NCI-H446 (cell line): ENCODE measurements around the gene PSMF1.

Source experiments
- DNase-seq, 2 experiments: peaks; one replicate each; lab custom pipeline; 2025; lab: John Stamatoyannopoulos, UW

Gene PSMF1, protein sequence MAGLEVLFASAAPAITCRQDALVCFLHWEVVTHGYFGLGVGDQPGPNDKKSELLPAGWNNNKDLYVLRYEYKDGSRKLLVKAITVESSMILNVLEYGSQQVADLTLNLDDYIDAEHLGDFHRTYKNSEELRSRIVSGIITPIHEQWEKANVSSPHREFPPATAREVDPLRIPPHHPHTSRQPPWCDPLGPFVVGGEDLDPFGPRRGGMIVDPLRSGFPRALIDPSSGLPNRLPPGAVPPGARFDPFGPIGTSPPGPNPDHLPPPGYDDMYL

DNA sequence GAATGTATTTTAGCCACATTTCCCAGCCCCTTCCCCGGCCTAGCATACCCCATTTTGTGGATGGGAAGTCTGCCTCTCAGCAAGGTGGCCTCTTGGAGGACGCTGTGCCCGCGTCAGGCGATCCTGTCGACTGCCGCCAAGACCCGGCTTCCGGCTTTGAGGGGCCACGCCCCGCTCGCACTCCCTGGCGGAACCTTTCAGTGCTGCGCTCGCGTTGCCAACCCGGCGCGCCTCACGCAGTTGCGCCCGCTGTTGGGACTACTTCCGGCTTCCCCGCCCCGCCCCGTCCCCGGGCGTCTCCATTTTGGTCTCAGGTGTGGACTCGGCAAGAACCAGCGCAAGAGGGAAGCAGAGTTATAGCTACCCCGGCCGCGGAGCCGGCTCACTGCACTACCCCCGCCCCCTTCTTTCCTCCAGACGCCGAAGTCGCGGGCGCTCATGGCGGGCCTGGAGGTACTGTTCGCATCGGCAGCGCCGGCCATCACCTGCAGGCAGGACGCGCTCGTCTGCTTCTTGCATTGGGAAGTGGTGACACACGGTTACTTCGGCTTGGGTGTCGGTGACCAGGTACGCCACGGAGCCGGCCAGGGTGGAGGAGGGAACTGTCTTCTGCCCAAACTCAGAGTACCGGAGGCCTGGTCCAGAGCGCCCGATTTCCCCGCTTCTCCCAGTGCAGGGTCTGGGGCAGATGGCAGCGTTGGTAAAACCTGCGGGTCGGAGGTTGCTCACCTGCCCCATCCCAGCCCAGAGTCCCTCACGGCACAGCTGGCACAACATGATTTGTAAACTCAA, at the start of gene PSMF1:
Gene PSMF1, plus strand, starts transcription at position 267 of the 792 bp plus-strand sequence. Its CDS starts 172 bp downstream, at position 439.
- peak; percentile 91 to 97 for DNase-seq

DNA sequence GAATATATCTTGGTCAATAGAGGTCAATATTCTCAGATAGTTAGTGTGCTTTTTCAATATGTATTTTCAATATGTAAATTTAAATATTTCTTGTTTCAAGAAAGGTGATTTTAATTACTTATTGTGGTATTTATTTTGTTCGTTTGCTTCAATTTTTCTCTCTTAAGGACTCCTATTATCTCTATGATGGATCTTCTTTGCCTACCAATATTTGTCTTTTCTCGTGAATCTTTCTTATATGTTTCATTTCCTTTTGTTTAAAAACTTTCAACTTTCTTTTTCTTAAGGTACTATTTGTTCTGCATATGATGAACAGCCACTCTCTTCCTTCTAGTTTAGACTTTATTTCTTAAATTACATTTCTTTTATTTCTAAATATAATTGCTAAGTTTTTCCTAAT, 46.1 kb upstream of the PSMF1 start:
- no peak for DNase-seq

DNA sequence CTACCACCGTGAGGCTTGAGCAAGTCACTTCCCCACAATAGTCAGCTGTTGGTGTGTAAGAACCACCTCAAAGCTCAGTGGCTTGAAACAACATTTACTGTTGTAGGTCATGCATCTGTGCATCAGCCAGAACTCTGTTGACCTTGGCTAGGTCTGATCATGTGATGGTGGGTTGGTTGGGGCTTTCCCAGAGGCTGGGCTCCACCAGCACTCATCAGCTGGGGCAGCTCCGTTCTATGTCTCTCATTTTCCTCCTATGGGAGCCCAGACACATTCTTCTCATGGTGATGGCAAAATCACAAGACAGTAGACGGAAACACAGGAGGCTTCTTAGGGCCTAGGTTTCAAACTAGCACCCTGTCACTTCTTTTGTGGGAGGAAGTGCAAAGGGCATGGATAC, 42.8 kb upstream of the PSMF1 start:
- DNase-seq = no peak

DNA sequence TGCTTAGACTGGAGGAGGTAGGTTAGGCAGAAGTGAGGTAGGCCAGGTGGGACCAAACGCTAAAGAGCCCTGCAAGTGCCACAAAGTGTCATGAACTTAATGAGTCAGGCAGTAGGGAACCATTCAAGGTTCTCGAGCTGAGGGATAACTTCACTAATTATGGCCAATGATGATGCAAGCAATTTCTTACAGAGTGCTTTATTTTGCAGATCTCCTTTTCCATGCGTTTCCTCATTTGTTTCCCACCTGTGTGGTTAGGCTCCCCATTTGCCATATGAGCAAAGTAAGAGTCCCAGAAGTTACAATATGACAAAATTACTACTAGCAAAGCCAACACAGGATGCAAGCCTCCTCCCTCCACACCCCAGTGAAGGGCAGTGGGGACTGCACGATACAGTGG, 36.5 kb upstream of the PSMF1 start:
- no peak for DNase-seq

DNA sequence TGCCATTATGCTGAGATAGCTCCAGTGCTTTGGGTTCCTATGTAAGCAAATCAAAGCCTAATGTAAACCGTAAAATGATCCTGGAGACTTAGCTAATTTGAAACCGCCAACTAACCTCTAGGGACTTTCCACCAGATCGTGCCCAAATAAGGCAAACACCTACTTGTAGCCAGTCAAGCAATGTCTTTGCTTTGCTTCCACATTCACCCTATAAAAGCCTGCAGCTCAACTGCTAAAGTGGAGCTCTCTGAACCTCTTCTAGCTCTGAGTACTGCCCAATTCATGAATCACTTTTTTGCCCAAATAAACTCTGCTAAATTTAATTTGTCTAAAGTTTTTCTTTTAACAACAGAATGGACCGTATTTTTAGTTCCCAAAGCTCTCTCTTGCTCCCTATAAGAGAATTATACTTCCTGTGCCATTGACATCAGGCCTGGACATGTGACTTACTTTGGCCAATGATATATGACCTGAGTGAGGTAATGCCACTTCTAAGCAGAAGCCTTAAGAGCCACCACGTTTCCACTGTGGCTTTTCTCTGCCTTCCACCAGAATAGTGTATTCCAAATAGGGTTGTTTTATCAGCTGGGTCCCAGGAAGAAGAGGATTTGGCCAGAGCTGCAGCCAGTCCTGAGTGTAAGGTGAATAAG, 34.8 kb upstream of the PSMF1 start:
- no peak for DNase-seq

DNA sequence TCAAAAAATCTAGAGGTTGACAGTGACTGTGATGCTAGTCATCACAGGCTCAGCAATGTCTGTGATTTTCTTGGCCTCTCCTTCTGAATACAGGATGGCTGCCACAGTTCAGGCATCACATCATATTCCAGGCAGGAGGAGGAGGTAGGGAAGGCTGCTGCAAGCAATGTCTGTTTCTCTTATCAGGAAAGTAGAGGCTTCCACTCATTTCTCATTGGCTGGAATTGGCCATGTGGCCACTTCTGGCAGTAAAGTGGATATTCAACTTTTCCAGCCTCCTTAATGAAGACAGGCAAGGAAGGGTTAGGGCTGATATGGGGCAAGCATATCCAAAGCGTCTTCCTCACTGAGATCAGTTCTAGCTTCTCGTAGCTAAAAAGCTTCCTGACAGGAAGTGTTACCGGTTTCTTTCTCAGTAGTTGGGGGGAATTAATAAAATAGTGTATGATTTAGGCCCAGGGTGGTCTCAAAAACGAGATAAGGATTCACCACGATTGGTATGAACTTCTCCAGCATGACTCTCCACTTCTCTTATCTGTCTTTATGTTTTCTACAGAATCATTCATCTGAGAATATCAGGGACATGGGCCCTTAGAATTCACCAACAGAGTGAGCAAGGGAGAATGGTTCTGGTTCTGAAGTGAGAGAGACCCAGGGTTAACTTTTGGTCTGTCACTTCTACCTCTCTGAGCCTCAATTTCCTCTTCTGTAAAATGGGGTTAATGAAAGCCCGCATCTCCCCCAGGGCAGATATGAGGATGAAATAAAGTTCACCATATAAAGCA, 32.7 kb upstream of the PSMF1 start:
- DNase-seq = no peak

DNA sequence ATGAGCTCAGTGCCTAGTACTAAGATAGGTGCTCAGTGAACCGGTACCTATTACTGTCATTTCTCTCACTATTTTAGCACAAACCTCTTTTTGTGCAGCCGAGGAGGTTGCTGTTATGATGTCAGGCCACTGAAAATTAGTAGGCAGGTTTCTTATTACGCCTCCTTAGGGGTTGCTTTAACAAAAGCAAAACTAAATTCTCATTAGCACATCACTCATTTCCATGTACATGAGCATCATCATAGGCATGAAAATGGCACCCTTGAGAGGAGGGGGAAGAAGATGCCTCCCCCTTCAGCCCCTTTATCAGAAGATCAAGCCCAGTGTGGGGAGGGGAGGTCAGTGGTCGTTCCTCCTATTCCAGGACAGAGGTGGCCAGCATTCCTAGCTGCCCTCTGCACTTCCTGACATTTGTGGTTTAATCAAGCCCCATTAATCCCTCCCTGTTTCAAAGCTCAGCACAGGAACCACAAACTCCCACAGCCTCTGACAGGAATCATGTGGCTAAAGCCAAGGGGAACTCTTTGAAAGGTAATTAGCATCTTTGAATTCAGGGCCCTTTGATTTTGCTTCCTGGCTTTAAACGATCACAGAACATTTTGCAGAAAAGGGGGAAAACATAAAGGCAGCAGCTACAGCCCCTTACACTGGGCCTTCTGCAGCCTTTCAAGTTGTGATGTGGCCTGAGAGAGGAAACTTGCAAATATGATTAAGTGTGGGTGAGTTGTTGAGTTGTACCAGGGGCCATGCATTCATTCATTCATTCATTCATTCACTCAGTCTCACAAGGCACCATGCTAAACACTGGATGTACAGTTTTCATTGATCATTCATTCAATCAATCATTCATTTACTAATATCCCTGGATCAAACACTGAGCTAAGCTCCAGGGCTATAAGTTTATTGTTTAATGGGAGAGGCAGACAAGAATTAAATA, 31.9 kb upstream of the PSMF1 start:
- DNase-seq = no peak

DNA sequence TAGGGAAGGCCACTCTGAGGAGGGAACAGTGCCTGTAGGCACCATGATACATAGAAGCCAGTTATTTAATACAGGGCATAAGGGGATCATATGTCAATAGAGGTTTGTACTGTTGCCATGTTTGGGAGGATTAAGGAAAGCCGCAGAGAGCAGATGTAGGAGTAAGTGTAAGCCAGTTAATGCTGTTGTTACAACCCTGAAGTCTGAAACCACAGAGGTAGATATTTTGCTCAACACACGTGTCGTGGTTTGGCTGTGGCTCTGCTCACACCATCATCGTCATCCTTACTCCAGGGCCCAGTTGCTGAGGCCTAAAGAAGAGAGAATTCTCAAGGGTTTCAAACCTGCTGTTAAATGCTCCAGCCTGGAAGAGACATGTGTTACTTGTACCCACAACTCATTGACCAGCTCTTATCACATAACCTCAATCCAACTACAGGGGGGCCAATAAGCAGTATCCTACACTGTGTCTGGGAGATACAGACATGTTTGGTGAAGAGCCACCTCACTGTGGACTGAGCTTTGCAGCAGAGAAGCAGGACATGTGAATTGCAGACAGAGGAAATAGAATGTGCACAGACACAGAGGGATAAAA, 31.0 kb upstream of the PSMF1 start:
- no peak for DNase-seq

DNA sequence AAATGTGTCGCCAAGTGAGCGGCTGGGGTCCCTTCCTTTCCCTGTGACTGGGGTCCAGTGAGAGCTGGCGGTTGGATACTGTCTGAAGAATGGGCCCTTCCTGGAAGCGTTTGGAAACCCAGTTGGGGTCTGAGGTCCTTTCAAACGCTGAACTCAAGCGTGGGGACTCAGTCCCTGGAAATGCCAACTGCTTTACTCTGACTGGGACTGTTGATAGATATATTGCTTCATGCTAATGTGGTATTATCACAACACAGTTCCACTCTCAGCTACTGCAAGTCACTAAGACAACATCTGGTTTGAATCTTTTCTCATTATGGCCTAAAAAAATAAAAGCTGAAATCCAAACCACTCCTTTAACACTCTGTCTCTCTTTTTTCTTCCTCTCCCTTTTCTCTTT, 23.7 kb upstream of the PSMF1 start:
- no peak for DNase-seq

DNA sequence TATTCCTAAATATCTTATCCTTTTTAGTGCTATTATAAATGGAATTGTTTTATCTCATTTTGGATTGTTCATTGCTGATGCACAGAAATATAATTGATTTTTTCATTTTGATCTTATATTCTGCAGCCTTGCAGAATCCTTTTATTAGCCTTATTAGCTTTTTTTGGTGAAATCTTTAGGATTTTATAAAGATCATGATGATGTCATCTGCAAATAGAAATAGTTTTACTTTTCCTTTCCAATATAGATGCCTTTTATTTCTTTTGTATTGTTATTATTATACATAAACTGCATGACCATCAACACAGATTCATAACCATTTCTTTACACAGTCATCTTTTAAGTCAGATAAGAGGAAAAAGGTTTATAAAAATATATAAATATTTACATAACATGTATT, 16.9 kb upstream of the PSMF1 start:
- no peak for DNase-seq

DNA sequence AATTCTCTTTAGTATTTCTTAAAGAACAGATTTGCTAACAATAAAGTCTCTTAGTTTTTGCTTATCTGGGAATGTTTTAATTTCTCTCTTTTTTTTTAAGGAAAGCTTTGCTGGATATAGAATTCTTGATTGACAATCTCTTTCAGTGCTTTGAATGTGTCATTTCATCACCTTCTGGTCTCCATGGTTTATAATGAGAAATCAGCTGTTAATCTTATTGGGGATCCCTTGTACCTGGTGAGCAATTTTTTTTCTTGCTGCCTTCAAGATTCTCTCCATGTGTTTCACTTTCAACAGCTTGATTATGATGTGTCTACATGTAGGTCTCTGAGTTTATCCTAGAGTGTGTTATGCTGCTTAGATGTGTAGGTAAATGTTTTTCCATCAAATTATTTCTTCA, 16.4 kb upstream of the PSMF1 start:
- DNase-seq = no peak

DNA sequence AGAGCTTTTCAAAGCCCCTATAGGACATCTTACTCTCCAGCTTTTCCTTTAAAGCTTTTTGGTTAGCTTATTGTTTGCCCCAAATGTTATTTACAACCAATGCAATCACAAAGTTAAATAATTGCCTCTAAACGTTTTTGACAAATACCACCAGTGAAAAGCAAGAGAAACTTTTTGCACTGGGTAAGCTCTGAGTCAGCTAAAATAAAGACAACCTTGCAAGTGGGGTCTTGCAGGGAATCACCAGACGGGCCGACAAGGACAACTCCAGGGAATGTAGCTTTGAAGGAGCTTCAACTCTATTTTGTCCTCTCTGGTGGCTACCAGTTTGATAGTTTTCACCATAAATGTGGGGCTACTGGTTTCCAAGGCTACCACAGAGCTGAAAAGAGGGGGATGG, 14.7 kb upstream of the PSMF1 start:
- DNase-seq = no peak

DNA sequence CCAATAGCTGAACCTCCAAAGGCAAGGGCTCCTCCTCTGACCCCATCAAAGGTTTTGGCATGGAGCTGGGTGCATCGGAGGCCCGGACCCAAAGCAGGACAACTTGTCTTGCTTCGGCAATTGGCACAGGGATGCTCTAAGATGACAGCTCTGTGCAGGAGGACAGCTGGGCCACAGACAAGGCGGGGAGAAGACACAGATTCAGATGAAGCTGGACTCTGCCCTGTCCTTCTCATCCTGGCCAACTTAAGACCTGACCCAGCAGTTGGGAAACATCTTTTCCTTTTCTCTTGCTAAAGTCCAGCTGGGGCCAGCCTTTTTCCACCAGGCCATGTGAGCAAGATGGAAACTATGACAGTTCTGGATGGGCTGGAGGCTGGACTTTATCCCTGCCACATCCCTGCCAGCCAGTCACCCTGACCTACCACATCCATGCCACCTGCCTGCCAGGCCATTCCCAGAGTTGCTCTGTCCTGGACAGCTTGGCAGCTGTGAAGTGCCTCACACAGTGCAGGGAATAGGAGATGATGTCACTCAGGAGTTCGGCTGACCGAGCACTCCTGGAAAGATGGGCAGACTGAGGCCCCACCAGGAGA, 12.7 kb upstream of the PSMF1 start:
- no peak for DNase-seq

DNA sequence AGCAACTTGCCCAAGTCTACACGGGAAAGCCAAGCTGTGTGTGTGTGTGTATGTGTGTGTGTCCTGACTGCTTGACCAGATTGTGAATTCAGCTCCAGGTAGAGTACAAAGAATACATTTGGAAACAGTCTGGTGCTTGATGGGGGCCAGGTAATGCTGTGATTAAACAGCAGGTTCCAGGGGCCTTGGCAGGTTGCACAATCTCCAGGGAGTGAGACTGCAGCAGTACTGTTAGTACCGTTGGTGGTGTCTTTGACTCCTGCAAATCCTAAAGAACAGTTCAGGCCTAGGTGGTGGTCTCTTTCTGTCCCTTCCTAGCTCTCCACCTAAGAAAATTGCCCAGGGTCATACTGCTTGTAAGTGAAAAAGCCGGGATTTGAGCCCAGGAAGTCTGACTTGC, 11.2 kb upstream of the PSMF1 start:
- DNase-seq = no peak

DNA sequence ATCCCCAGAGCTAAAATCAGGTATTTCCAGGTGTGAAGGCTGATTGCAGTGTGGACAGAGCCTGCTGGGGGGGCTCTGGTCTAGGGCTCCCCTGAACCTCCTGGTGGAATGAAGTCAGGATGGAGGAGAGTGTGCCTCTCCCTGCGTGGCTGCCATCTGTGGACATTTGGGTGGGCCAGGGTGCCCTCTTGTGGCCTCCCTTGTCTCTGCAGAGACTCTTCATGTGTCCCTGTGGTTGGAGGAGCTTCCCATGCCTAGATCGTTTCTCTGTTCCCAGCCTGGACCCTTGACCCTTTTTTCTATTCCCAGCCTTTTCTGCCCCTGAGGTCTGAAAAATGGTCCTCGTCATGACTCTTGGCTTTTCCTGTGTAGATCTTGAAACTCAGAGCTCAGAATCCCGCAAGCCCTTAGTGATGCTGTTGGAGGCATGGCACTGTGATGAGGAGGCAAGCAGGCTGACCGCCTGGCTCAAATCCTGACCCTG, 9.9 kb upstream of the PSMF1 start:
- DNase-seq = peak in 1 of 2 experiments; percentile 55

DNA sequence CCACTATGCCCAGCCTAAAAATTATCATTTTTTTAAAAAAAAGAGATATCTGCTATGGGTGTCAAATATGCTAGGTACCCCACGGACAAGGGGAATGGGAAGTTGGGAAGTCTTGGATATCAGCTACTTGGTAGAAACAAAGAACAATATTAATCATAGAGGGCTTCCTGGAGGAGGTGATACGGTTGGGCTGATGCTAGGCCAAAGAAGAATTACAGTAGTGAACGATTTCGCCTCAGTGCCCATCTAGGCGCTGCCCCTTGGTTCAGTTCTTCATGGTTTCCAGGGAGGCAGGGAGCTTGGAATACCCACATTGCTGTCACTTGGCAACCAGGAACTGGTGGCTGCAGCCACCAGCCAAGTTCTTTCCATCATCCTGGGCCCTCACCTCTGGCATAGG, 5.5 kb upstream of the PSMF1 start:
- no peak for DNase-seq

DNA sequence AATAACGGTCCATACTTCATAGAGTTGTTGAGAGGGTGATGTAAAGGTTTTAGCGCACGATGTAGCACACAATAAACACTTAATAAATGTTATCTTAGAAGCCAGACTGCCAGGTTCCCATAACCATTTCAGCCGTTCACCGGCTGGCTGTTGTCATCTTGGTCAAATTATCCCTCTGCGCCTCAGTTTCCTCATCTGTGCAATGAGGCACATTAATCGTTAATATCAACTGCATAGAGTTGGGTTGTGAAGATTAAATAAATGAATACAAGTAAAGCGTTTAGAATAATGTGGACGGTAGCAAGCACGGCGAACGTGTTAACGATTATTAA, 432 bp upstream of the PSMF1 start:
- no peak for DNase-seq

DNA sequence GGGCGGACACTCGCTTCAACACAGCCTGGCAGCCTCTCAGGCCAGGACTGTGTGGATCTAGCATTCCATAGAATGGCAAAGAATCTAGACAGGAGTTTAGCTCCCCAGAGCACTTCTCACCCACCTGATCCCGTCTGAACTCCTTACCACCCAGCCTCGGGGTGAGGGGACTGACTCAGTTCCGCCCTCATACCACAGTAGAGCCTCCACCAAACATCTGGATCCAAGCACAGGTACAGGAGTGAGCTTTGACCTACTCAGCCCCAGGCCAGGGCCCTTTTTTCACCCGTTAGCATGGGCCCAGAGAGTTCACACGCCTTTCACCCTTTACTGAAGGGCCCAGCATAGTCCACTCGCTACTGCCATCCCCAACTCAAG, 715 bp downstream of the PSMF1 start:
- DNase-seq = no peak

DNA sequence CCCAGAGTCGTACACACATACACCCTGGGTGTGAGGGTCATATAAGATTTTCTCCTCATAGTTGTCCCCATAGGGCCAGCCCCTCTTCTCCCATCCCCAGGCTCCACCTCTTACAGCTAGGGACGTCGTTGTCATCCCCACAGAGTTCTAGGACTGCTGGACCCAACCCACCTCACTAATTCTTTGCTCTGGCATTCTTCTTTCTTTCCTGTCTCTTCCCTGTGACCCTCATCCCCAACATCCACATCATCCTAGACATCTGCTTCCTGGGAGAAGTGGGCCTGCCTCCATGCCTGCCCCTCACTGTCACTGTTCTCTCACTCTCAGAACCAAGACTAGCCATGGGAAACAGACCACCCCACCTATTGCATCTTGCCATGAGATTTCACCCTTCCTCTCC, 1.1 kb downstream of the PSMF1 start:
- no peak for DNase-seq

DNA sequence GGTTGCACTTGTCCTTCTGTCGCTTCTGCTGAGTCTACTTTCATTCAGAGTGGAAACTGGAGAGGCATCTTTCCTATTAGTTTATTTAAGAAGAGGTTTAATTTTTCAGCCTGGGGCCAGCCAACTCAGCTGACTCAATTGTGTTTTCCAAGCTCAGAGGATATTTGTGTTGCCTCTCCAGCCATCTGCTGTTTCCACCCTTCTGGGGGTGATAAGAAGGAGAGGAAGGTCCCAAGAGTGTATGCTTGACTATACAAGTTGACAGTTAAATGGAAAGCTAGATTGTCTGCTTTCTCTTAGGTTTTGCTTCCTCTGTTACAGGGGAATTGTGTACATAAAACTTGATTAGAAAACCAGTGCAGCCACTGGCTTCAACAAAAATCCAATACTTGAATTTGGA, 3.0 kb downstream of the PSMF1 start:
- DNase-seq = no peak
